CD4-positive, alpha-beta T cell treated with Interferon alpha-2 for 1 hour (primary cell): ENCODE data around the gene ARHGAP35.
"Not testable (repeated sequence)": the region's sequence is repeated elsewhere in the genome, so short reads cannot be mapped to it uniquely, and the experiment has no call there.

Source experiments
- DNase-seq, 2 donors: peaks; one replicate each; pipeline ENCODE4 v3.0.0-alpha.2; 2020 to 2022

ARHGAP35 gene

GRCh38 chr19:46860846-46861690 lies at the start of gene ARHGAP35:
Gene ARHGAP35 (plus strand): TSS chr19:46860997. CDS start chr19:46918676, 57,679 bp downstream.
- peak; percentile 86 to 89 for DNase-seq

- DNase-seq: no peak
Observed at GRCh38 chr19:46812977-46813838, 47.6 kb upstream of the ARHGAP35 start.

- DNase-seq: no peak
Observed at GRCh38 chr19:46813839-46814358, 46.9 kb upstream of the ARHGAP35 start.

GRCh38 chr19:46815833-46816627 lies 44.8 kb upstream of the ARHGAP35 start:
- no peak for DNase-seq

GRCh38 chr19:46818812-46819211 lies 42.0 kb upstream of the ARHGAP35 start:
- no peak for DNase-seq

- peak; percentile 58 to 72 for DNase-seq
Observed at GRCh38 chr19:46821512-46822409, 39.0 kb upstream of the ARHGAP35 start.

- not testable (repeated sequence) for DNase-seq
Observed at GRCh38 chr19:46822410-46822787, 38.4 kb upstream of the ARHGAP35 start.

GRCh38 chr19:46823049-46823448 lies 37.7 kb upstream of the ARHGAP35 start:
- DNase-seq: no peak

GRCh38 chr19:46824890-46825730 lies 35.7 kb upstream of the ARHGAP35 start:
- peak; percentile 24 to 43 for DNase-seq

GRCh38 chr19:46825731-46826055 lies 35.1 kb upstream of the ARHGAP35 start:
- DNase-seq: no peak

GRCh38 chr19:46828484-46828883 lies 32.3 kb upstream of the ARHGAP35 start:
- DNase-seq: no peak

- DNase-seq: no peak
Observed at GRCh38 chr19:46830864-46831263, 29.9 kb upstream of the ARHGAP35 start.

- DNase-seq: no peak
Observed at GRCh38 chr19:46834121-46834520, 26.7 kb upstream of the ARHGAP35 start.

GRCh38 chr19:46834984-46835383 lies 25.8 kb upstream of the ARHGAP35 start:
- no peak for DNase-seq

- no peak for DNase-seq
Observed at GRCh38 chr19:46838160-46838559, 22.6 kb upstream of the ARHGAP35 start.

- DNase-seq: no peak
Observed at GRCh38 chr19:46839752-46840497, 20.9 kb upstream of the ARHGAP35 start.

- peak; percentile 58 to 69 for DNase-seq
Observed at GRCh38 chr19:46840498-46840942, 20.3 kb upstream of the ARHGAP35 start.

- no peak for DNase-seq
Observed at GRCh38 chr19:46841458-46842083, 19.2 kb upstream of the ARHGAP35 start.

- DNase-seq: no peak
Observed at GRCh38 chr19:46842791-46843190, 18.0 kb upstream of the ARHGAP35 start.
